ENCODE results near the gene LGR4.

LGR4 gene

DNA sequence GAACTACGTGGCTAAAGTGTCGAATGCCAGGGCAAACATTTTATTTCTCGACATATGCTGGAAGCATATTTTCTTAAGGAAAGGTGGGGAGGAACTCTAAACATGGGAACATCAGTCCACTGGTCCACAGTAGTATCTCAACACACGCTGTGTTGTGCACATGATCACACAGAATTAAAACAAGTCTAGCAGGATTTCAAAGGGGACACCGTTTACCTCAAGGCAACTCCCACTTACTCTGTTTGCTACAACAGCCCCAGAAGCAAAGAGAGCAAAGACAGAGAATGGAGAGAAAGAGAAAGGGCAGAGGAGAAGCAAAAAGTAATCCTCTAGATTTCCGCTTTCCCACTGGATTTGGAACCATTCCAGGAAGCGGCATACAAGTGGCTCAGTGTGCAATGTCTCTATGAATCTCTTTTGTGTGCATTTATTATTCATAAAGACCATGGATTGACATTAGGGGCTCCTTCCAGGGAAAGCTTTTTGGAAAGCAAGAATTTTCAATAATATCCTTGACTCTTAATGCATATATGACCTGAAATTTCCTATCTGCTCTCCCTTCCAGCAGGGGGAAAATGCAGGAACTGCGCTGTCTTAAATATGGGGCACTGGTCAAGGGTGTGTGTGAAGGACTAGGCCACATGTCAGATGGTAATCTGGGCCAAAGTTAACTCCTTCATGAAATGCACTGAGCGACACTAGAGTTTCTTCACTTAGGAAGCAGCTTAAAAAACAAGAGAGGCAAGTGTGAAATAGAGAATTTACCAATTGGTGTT lies 74.8 kb downstream of the LGR4 start:
- no peak for DNase-seq

DNA sequence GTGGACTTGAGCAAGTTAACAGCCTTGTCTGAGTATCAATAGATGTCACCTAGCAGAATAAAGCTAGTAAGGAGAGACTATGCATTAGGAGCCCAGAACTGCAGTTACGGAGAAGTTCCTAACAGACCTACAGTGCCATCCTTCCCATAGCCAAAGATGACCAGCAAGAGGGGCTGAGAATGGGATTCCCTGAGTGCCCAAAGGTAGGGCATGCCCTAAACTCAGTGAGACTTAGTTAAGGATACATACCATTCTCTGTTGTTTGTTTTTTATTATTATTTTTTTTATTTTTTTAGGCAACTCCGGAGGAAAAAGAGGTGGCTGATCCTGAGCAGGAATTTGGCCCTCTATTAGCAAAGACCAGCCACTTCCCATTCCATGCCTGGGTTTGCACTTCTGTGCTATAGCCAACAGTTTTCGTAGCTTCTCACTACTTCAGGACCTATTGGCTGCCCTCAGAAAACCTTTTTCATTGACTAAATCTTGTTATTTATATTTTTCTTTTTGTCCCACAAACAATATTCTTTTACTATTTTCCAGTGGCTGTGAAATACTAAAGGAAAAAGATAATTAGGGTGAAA lies 76.2 kb downstream of the LGR4 start:
- no peak for DNase-seq

- DNase-seq, result no peak
Measured at GRCh38 chr11:27395556-27396258, 76.9 kb downstream of the LGR4 start.

- no peak for DNase-seq
Measured at GRCh38 chr11:27394781-27395228, 77.8 kb downstream of the LGR4 start.

GRCh38 chr11:27392278-27393114 lies 80.1 kb downstream of the LGR4 start:
- no peak for DNase-seq

- no peak for DNase-seq
Measured at GRCh38 chr11:27391331-27392015, 81.1 kb downstream of the LGR4 start.

DNA sequence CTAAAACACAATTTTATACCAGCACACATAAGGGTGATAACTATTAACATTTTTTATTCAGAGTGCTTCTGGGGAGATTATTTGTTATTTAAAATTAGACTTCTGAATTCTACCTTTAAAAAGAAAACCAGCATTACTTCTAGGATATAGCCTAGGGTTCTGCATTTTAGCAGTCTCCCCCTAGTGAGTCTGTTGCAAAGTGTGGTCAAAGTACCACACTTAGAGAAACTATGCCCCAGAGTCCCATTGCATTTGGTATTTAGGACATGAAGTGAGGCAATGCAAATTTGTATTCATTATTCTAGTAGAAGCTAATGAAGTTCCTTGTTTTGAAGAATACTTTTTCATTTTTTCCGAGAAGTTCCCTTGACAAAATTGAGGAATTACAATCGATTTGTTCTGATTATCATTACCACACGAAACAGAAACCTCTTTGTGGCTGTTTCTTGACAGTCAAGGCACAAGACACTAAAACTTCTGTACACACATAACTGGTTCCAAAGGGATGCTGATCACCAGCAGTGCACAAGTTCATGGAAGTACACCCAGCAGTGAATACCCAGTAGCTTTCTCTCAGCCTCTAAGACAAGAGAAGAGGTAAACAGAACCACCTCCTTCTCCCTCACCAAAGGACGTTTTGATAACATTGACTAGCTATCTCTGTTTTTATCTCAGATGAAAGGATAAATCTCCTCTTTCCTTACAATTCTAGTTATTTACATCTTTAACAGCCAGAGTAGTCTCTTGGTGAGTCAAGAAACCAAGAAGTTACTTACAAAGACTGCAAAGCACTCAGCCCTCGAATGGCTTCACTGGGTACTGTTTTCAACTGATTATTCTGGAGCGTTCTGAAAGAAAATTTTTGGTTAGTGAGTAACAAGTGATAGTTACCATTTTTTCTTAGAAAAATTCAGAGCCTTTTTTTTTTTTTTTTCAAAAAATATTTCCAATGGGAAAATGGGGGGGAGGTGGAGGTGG lies 82.0 kb downstream of the LGR4 start:
- DNase-seq, result no peak

DNA sequence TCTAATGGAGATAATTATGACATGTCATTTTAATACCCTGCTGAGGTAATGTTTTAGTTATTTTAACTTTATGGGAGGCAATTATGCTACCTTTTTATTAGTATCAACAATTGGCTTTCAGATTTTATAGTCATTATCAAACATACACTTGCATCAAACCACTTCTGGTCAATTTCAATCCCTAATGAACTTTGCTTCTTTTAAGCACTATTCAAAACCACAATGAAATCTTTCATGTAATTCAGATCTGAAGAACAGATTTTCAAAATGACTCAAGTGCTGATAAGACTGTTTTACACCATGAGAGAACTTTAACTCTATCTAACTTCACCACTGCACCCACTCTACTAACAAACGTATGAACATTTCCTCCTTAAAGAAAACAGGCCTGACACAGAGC lies 83.7 kb downstream of the LGR4 start:
- DNase-seq, result no peak

GRCh38 chr11:27388001-27388400 lies 84.6 kb downstream of the LGR4 start:
- DNase-seq, result no peak

DNA sequence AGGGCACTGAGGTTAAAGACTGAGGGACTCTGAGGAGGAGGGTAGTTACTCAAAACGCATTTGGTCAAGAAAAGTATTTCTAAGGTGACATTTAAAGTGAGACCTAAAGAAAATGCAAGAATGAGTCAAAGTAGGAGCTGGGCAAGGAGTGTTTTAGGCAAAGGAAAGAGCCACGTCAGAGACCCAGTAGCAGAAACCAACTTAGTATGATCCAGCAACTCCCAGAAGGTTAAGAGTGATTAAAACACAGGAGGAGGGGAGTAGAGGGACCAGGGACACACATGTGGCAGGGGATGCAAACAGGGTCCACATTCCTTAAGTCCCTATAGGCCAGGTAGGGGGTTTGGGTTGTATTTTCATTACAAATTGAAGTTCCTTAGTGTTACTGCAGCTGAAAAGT lies 85.2 kb downstream of the LGR4 start:
- no peak for DNase-seq

- DNase-seq, result no peak
Measured at GRCh38 chr11:27386181-27386845, 86.3 kb downstream of the LGR4 start.

GRCh38 chr11:27385245-27385644 lies 87.3 kb downstream of the LGR4 start:
- DNase-seq, result no peak

DNA sequence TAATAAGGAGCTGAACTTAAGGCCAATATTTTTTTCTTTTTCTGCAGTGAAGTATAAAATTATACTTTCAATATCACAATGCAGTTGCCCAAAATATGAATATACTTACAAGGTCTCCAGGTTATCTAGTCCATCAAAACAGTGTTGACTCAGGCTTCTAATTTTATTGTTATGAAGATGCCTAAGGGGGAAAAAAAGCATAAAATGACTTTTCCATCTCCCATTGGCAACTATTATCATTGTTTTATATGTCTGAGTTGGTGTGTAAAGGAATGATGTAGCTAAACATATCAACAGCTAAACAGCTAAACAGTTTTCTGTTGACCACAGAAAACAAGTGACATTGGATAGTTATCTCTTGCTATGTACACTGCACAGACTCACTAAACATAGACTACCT lies 88.4 kb downstream of the LGR4 start:
- no peak for DNase-seq

DNA sequence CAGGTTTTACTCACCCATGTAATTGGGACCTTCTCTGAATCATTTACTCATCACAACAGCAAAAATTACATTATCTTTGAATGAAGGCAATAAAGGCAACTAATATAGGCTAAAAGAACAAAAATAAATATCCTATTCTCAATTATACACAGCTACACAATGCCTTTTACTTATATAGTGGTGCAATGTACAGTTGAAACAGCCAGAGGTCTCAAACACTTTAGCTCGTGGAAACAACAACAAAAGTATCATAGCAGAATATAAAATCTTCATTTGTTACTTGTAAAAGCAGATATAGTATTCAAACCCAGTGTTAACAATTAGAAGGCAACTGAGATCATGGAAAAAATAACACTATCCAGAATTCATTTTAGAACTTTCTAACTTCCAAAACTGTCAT lies 88.9 kb downstream of the LGR4 start:
- DNase-seq, result no peak

DNA sequence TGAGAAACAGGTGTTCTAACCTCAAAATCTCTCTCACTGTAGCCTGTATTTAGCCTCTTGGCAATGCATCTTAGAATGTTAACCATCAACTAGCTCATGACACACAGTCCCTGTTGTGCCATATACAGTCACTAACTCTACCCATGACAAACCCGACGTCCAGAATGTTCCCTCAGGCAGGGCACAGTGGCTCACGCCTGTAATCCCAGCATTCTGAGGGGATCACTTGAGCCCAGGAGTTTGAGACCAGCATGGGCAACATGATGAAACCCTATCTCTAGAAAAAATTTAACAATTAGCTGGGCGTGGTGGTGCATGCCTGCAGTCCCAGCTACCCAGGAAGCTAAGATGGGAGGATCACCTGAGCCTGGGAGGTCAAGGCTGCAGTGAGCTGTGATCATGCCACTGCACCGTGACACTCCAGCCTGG lies 91.3 kb downstream of the LGR4 start:
- no peak for DNase-seq

- no peak for DNase-seq
Measured at GRCh38 chr11:27380771-27381170, 91.8 kb downstream of the LGR4 start.

DNA sequence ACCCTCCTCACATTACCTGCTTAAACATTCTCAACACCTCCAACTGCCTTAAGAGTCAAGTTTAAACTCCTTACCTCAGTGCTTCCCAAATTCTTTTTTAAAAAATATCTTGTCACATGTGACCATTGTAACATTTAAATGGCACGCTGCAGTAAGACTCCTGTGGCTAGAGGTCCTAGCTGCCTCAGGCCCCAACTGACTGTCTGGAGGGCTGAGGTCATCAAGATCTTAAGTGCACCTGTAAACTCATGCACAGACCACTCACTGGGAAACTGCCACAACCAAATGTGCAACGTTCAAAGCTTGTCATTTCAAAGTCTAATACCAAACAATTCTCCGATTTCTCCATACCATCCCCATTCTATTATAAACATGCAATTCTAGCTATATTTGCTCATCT lies 93.1 kb downstream of the LGR4 start:
- DNase-seq, result no peak

GRCh38 chr11:27375370-27375769 lies 97.2 kb downstream of the LGR4 start:
- no peak for DNase-seq

GRCh38 chr11:27373856-27374602 lies 98.6 kb downstream of the LGR4 start:
- DNase-seq, result no peak

DNA sequence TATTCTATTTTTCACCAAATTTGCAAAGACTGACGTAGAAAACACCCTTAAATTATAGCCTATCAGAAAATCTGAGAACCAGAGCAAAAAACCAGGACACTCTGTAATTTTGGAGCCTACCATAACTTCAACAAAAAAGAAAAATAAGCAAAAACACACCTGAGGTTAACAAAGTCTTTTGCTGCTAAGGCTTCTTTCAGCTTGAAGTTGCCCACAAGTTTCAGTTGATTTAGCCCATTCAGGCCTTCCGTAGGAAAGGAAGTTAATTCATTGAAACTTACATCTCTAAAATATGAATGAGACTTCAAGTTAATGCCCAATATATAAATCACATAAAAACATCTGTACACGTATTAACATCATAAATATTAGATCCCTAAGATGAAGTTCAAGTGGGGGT lies 99.2 kb downstream of the LGR4 start:
- DNase-seq, result no peak
